GM19193 (cell line): ENCODE measurements around the gene UNC79.

Experiments used
- POLR2A ChIP-seq: IDR thresholded peaks from 4 replicates; pipeline ENCODE4 v1.6.1; 2011; ENCODE audit not compliant: insufficient read depth, insufficient read length; ENCODE audit errors: extremely low read depth

Gene UNC79

GRCh38 chr14:93533437-93533836, 102.7 kb downstream of the UNC79 start:
- TF ChIP-seq POLR2A: no peak

GRCh38 chr14:93533842-93534241, 103.1 kb downstream of the UNC79 start:
- no peak for TF ChIP-seq POLR2A

GRCh38 chr14:93535537-93535936, 104.8 kb downstream of the UNC79 start:
- TF ChIP-seq POLR2A: no peak

- TF ChIP-seq POLR2A: no peak
Observed at GRCh38 chr14:93536945-93537344, 106.2 kb downstream of the UNC79 start.

- TF ChIP-seq POLR2A: no peak
Observed at GRCh38 chr14:93537951-93538350, 107.2 kb downstream of the UNC79 start.

- TF ChIP-seq POLR2A: no peak
Observed at GRCh38 chr14:93538413-93538812, 107.7 kb downstream of the UNC79 start.

GRCh38 chr14:93540235-93540634, 109.5 kb downstream of the UNC79 start:
- no peak for TF ChIP-seq POLR2A

GRCh38 chr14:93543766-93544165, 113.0 kb downstream of the UNC79 start:
- TF ChIP-seq POLR2A: no peak

- no peak for TF ChIP-seq POLR2A
Observed at GRCh38 chr14:93544212-93544611, 113.5 kb downstream of the UNC79 start.

- TF ChIP-seq POLR2A: no peak
Observed at GRCh38 chr14:93546642-93547041, 115.9 kb downstream of the UNC79 start.

- no peak for TF ChIP-seq POLR2A
Observed at GRCh38 chr14:93548102-93548843, 117.5 kb downstream of the UNC79 start.

GRCh38 chr14:93549595-93549994, 118.9 kb downstream of the UNC79 start:
- no peak for TF ChIP-seq POLR2A

GRCh38 chr14:93564918-93565317, 134.2 kb downstream of the UNC79 start:
- no peak for TF ChIP-seq POLR2A

GRCh38 chr14:93566065-93566693, 135.4 kb downstream of the UNC79 start:
- no peak for TF ChIP-seq POLR2A

GRCh38 chr14:93571275-93571674, 140.5 kb downstream of the UNC79 start:
- no peak for TF ChIP-seq POLR2A

GRCh38 chr14:93579178-93579577, 148.4 kb downstream of the UNC79 start:
- TF ChIP-seq POLR2A: no peak
